ENCODE measurements around the gene AMACR. TPM values are rescaled to one million over a fixed set of nuclear protein-coding genes. Genes with fewer than 3 reads are reported as not detected.

Gene AMACR
- total and polyA plus RNA-seq, 2 donors (not counting 3 experiments of a cell fraction or from before 2014, with no cell fraction given): 6.7 to 8.7 TPM

GRCh38 chr5:34005211-34005610 is 2.6 kb downstream of the AMACR start:
- Histone ChIP-seq H4K20me1 (replicated peaks; ENCODE audit: control insufficient read depth, extremely low read depth, insufficient read depth, low read length) (no peaks in the 10 kb centered on the region), H3K4me2 (ENCODE audit: insufficient read depth, low read length) (no peak overlapping the region), H3K27me3 (ENCODE audit: control insufficient read depth in 2 of 2, insufficient read depth in 2 of 2, low read length in 2 of 2) (no peaks in the 10 kb centered on the region), H3K9ac (replicated peaks; ENCODE audit: extremely low read depth, insufficient read depth, low read length) (no peak overlapping the region), H3K36me3 (ENCODE audit: control insufficient read depth in 2 of 2, extremely low read depth in 1 of 2, insufficient read depth in 2 of 2, low read length in 2 of 2) (peaks cover 0 to 5% of the 10 kb centered on the region in 2 experiments), H3K9me3 (replicated peaks; ENCODE audit: control insufficient read depth, insufficient read depth, low read length) (no peaks in the 10 kb centered on the region), H3K4me1 (ENCODE audit: control insufficient read depth, extremely low read depth, insufficient read depth, low read length) (peaks cover 14% of the 10 kb centered on the region), H3K27ac (ENCODE audit: insufficient read depth, low read depth, low read length) (no peak overlapping the region), H3K4me3 (replicated peaks in 1 of 3; ENCODE audit: insufficient read depth in 1 of 3, low read depth in 1 of 3, low read length in 3 of 3) (no peak overlapping the region), H3K9me1 (replicated peaks; ENCODE audit: control insufficient read depth, extremely low read depth, insufficient read depth, low read length) (no peaks in the 10 kb centered on the region), H3K79me2 (ENCODE audit: control insufficient read depth, insufficient read depth, low read length) (no peaks in the 10 kb centered on the region), H2AFZ (ENCODE audit: low read depth, low read length) (no peak overlapping the region)
- no peak for FAIRE-seq
- intact Hi-C loops (cut with micrococcal nuclease): no loop called here
- dilution Hi-C loops (cut with MboI; ENCODE audit: extremely low pct_ligation_motif_present, low sequenced_read_pairs): no loop called here
- TF ChIP-seq EZH2 (IDR thresholded peaks at IDR 0.05; ENCODE audit: borderline replicate concordance, low read depth, low read length, severe bottlenecking) (no peak), GATA2 (IDR thresholded peaks at IDR 0.05; ENCODE audit: insufficient read depth, insufficient read length, low read depth, low read length) (no peak), POLR2A (IDR thresholded peaks at IDR 0.05; ENCODE audit: low read depth, low read length) (no peak), POLR2AphosphoS5 (IDR thresholded peaks at IDR 0.05; ENCODE audit: insufficient read depth, low read depth, low read length) (no peak), JUN (IDR thresholded peaks at IDR 0.05; ENCODE audit: borderline replicate concordance, insufficient read depth, insufficient read length, low read depth) (no peak), MYC (IDR thresholded peaks at IDR 0.05; ENCODE audit: low read depth, low read length) (no peak), FOS (IDR thresholded peaks at IDR 0.05; ENCODE audit: borderline replicate concordance, insufficient read depth, low read length) (no peak)
- TF ChIP-seq, protein P1, sequence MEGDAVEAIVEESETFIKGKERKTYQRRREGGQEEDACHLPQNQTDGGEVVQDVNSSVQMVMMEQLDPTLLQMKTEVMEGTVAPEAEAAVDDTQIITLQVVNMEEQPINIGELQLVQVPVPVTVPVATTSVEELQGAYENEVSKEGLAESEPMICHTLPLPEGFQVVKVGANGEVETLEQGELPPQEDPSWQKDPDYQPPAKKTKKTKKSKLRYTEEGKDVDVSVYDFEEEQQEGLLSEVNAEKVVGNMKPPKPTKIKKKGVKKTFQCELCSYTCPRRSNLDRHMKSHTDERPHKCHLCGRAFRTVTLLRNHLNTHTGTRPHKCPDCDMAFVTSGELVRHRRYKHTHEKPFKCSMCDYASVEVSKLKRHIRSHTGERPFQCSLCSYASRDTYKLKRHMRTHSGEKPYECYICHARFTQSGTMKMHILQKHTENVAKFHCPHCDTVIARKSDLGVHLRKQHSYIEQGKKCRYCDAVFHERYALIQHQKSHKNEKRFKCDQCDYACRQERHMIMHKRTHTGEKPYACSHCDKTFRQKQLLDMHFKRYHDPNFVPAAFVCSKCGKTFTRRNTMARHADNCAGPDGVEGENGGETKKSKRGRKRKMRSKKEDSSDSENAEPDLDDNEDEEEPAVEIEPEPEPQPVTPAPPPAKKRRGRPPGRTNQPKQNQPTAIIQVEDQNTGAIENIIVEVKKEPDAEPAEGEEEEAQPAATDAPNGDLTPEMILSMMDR (IDR thresholded peaks at IDR 0.05; ENCODE audit: extremely low read depth in 1 of 2, insufficient read depth in 1 of 2, low read depth in 1 of 2, low read length in 2 of 2): no peak
- TF ChIP-seq, protein P2, sequence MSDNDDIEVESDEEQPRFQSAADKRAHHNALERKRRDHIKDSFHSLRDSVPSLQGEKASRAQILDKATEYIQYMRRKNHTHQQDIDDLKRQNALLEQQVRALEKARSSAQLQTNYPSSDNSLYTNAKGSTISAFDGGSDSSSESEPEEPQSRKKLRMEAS (IDR thresholded peaks at IDR 0.05; ENCODE audit: insufficient read depth, insufficient read length): no peak
- BruUV-seq (replicated peaks): no TSS peak
- POLR2A ChIA-PET: no interaction called here
- no peak for DNase-seq (ENCODE audit: low read depth, low spot score)
- CTCF ChIA-PET: no interaction called here
